Spleen (tissue), 7 donors: Measurements from ENCODE around the gene ZNF880.

ENCODE experiments used
- CTCF ChIP-seq, 11 experiments: fragments of 200-600 bp in 7 of 11; fragments of 450-650 bp in 4 of 11; sonication (generic) in 4 of 11; IDR thresholded peaks in 8 of 11; conservative IDR thresholded peaks in 3 of 11; 1 replicate in 7 of 11; 2 replicates in 4 of 11; pipeline versions ENCODE4 v1.4.0 to v1.8.0; 2016 to 2021; ENCODE audit warnings: antibody characterized with exemption in 11 of 11, inconsistent platforms in 4 of 11, mild to moderate bottlenecking in 1 of 11
- POLR2A ChIP-seq, 3 donors: fragments of 450-650 bp; IDR thresholded peaks; one replicate each; pipeline ENCODE4 v1.5.1; 2017; ENCODE audit warnings: antibody characterized with exemption in 3 of 3, mild to moderate bottlenecking in 1 of 3
- POLR2AphosphoS5 ChIP-seq, 3 donors: sonication (generic); formaldehyde crosslinking; IDR thresholded peaks; one replicate each; pipeline ENCODE4 v1.5.1; 2017; ENCODE audit warnings: antibody characterized with exemption in 3 of 3
- donor health status: DM: no; HTN: no; CAD: no; lungs with moderate emphysema.
- donor health status: DM: no; HTN: no; CAD: no.
- donor health status: DM: no; HTN: no; CAD: no.

- TF ChIP-seq CTCF (IDR thresholded peaks at IDR 0.05 in 8 of 11, conservative IDR thresholded peaks at IDR 0.05 in 3 of 11) (peak; percentile 27 to 74 (median 61)), POLR2A (IDR thresholded peaks at IDR 0.05) (no peak), POLR2AphosphoS5 (IDR thresholded peaks at IDR 0.05) (peak in 2 of 3 donors; percentile 25 to 56)
These were observed 26.2 kb upstream of the ZNF880 start for GRCh38 chr19:52343548-52343947.
